ENCODE data around the gene MGAT5.

- no peak for TF ChIP-seq REST (tag by site-specific recombination; IDR thresholded peaks at IDR 0.05)
- no peak for TF ChIP-seq ZNF311 (tag by site-specific recombination; IDR thresholded peaks at IDR 0.05; ENCODE audit: borderline replicate concordance)
- TF ChIP-seq ZNF274 (IDR thresholded peaks at IDR 0.05; ENCODE audit: low read length), result no peak
- TF ChIP-seq ZNF274 (tag by site-specific recombination; IDR thresholded peaks at IDR 0.05; ENCODE audit: borderline replicate concordance), result no peak
- TF ChIP-seq ZNF670 (tag by site-specific recombination; IDR thresholded peaks at IDR 0.05; ENCODE audit: low read depth), result no peak
- no peak for TF ChIP-seq ZNF324 (tag by site-specific recombination; IDR thresholded peaks at IDR 0.05)
- TF ChIP-seq ZNF174 (tag by site-specific recombination; IDR thresholded peaks at IDR 0.05), result no peak
- no peak for TF ChIP-seq ZNF24 (tag by site-specific recombination; IDR thresholded peaks at IDR 0.05)
- TF ChIP-seq, protein P1, sequence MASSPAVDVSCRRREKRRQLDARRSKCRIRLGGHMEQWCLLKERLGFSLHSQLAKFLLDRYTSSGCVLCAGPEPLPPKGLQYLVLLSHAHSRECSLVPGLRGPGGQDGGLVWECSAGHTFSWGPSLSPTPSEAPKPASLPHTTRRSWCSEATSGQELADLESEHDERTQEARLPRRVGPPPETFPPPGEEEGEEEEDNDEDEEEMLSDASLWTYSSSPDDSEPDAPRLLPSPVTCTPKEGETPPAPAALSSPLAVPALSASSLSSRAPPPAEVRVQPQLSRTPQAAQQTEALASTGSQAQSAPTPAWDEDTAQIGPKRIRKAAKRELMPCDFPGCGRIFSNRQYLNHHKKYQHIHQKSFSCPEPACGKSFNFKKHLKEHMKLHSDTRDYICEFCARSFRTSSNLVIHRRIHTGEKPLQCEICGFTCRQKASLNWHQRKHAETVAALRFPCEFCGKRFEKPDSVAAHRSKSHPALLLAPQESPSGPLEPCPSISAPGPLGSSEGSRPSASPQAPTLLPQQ (tag by site-specific recombination; IDR thresholded peaks at IDR 0.05), result no peak
Observed at GRCh38 chr2:134206573-134206972, 47.3 kb upstream of the MGAT5 start.
